ENCODE data around the gene HMSD.

DNA sequence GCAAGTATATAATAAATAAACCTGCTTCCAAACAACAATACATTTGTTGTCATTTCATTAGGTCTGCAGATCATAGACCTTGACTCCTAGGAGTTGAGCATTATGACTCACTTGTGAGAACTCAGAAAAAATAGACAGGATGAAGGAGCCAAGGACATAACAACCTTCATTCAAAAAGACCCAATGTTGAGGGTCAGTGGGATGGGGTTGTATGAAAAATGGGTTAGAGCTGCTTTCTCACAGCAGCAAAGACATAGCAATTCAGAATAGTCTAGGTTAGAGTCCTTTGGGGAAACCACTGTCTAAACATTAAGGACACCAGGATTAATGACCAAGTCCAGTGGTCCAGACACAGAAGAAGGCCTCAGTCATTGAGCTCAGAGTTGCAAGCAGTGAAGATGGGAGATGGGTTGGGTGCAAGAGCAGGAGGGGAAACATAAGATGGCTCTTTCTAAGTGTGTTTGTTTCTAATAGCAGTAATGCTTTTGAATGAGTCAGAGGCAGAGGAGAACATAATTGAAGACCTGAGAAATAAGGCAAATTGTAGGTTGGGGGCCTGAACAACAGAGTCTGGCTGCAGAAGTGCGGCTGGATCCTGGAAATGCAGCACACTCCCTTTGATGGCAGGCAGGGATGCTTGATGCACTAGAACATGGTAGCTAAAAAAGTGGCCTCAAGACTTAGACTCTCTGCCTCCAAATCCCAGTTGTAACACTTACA is 45.1 kb upstream of the HMSD start:
- no peak for TF ChIP-seq POLR2A (IDR thresholded peaks at IDR 0.05; ENCODE audit: low read length)
- no peak for TF ChIP-seq GATA1 (IDR thresholded peaks at IDR 0.05; ENCODE audit: low read depth, low read length)

All from erythroblast (primary cell).